ENCODE measurements around the gene SGMS2.

- no peak for TF ChIP-seq GABPA (IDR thresholded peaks at IDR 0.05; ENCODE audit: low read depth)
- TF ChIP-seq RAD21 (IDR thresholded peaks at IDR 0.05; ENCODE audit: insufficient read depth, low read depth, low read length), result no peak
- no peak for TF ChIP-seq EP300 (IDR thresholded peaks at IDR 0.05; ENCODE audit: borderline replicate concordance in 1 of 2, control insufficient read depth in 1 of 2, low read depth in 2 of 2, low read length in 2 of 2)
- no peak for TF ChIP-seq YY1 (IDR thresholded peaks at IDR 0.05; ENCODE audit: low read depth, low read length)
- no peak for TF ChIP-seq CEBPB (IDR thresholded peaks at IDR 0.05; ENCODE audit: borderline replicate concordance in 1 of 2, low read depth in 2 of 2, low read length in 2 of 2)
- no peak for TF ChIP-seq MTA2 (IDR thresholded peaks at IDR 0.05; ENCODE audit: low read depth)
- TF ChIP-seq WRNIP1 (IDR thresholded peaks at IDR 0.05; ENCODE audit: borderline replicate concordance, low read depth, low read length), result no peak
- TF ChIP-seq CTCF (IDR thresholded peaks at IDR 0.05 in 2 of 3, conservative IDR thresholded peaks at IDR 0.05 in 1 of 3; ENCODE audit: control insufficient read depth in 2 of 3, extremely low read depth in 1 of 3, insufficient read depth in 1 of 3, low read depth in 3 of 3, low read length in 3 of 3), result no peak
- TF ChIP-seq, protein P1, sequence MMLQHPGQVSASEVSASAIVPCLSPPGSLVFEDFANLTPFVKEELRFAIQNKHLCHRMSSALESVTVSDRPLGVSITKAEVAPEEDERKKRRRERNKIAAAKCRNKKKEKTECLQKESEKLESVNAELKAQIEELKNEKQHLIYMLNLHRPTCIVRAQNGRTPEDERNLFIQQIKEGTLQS (IDR thresholded peaks at IDR 0.05; ENCODE audit: borderline replicate concordance, extremely low read depth, low read depth, low read length), result no peak
- TF ChIP-seq TCF7 (IDR thresholded peaks at IDR 0.05; ENCODE audit: borderline replicate concordance), result no peak
- no peak for TF ChIP-seq POU2F2 (IDR thresholded peaks at IDR 0.05; ENCODE audit: borderline replicate concordance, low read depth, low read length)
- TF ChIP-seq, protein P2, sequence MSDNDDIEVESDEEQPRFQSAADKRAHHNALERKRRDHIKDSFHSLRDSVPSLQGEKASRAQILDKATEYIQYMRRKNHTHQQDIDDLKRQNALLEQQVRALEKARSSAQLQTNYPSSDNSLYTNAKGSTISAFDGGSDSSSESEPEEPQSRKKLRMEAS (IDR thresholded peaks at IDR 0.05; ENCODE audit: low read depth, low read length), result no peak
- no peak for TF ChIP-seq PAX5 (IDR thresholded peaks at IDR 0.05; ENCODE audit: borderline replicate concordance, low read depth, low read length)
Observed at GRCh38 chr4:107862658-107863057, 37.9 kb downstream of the SGMS2 start.
